Activated CD4-positive, alpha-beta T cell treated with anti-CD3 and anti-CD28 coated beads, Interleukin-2, amount 10 ng/mL, durations not matched to agents 24 days and 14 days (primary cell): ENCODE measurements around the gene RGS17. TPM values are rescaled to one million over a fixed set of nuclear protein-coding genes. Genes with fewer than 3 reads are reported as not detected.
A peak's percentile ranks its signal among the peaks of the same experiment; 100 is the strongest.

Experiments
- DNase-seq: peaks from one replicate; pipeline ENCODE4 v3.0.0; 2022
- H3K27ac Mint-ChIP-seq: one replicate; pipeline ENCODE4 v1.8.0; 2022; ENCODE audit warnings: mild to moderate bottlenecking, mixed read lengths
- H3K27me3 Mint-ChIP-seq: one replicate; pipeline ENCODE4 v1.8.0; 2022; ENCODE audit warnings: mixed read lengths
- H3K36me3 Mint-ChIP-seq: one replicate; pipeline ENCODE4 v1.8.0; 2022; ENCODE audit warnings: low read depth, mild to moderate bottlenecking, mixed read lengths
- H3K4me1 Mint-ChIP-seq: one replicate; pipeline ENCODE4 v1.8.0; 2021; ENCODE audit warnings: mixed read lengths
- H3K4me3 Mint-ChIP-seq: one replicate; pipeline ENCODE4 v1.8.0; 2022; ENCODE audit warnings: mild to moderate bottlenecking, moderate library complexity, mixed read lengths
- H3K9me3 Mint-ChIP-seq: one replicate; pipeline ENCODE4 v1.8.0; 2021; ENCODE audit warnings: mixed read lengths
- intact Hi-C: fragments of 100-400 bp; cut with micrococcal nuclease; formaldehyde crosslinking; loops from one replicate; pipeline ENCODE4 v1.15.1; 2023
- total RNA-seq: library from RNA; stranded (reverse); gene quantifications from 2 replicates; pipeline ENCODE4 v1.2.3, GENCODE V29; 2022

The RGS17 gene
- not detected in 2 replicates for total RNA-seq

DNA sequence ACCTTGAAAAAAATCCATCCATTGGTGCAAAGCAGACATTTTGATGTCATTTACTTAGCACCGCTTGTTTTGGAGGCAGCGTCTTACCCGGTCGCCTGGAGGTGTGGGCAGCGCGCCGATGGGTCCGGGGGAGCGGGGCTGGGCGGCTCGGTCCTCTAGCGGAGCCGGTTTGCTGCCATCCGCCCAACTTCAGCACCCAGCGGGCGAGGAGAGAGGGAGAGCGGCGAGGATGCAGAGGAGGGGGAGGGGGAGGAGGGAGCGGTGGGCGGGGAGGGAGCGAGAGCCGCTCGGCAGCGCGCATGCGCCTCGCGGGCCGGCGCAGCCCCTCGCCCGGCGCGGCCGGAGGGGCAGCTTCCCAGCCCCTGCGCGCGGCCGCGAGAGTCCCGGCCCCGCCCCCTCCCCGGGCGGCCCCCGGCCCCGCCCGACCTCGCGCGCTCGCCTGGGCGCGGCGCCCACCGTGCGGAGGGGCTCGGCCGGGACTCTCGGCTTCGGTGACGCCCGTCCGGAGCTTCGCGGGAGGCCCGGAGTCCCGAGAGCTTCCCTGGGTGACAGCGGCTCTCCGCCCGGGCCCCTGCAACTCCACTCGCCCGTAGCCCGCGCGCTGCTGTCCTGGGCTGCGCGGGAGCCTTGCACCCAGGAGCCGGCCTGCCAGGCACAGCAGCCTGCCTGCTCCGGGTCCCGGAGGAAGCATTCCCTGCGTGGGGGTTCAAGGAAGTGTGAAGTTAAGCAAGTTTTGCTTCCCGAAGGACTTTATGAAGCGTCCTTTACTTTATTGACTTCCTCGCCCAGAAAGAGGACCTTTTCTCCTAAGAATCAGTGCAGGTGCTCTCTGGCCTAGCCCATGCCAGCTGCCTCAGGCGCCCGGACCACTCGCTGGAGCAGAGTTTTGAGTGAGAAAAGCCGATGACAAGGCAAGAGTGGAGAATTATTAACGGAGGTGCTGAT, at the start of gene RGS17:
Gene RGS17 (minus strand): TSS at position 246 of the 945 bp plus-strand sequence. CDS start 87,264 bp downstream, outside the sequence.
- Mint-ChIP-seq H3K27me3 (peaks cover 44% of the 10 kb centered on the region), H3K9me3 (no peaks in the 10 kb centered on the region), H3K27ac (no peak within 1 kb of the TSS), H3K4me1 (peaks cover 3% of the 10 kb centered on the region), H3K36me3 (no peaks in the 10 kb centered on the region), H3K4me3 (peak within 1 kb of the TSS; percentile 80)
- intact Hi-C loops = no loop called here
- peak; percentile 67 for DNase-seq

- intact Hi-C loops = no loop called here
- H3K4me3 Mint-ChIP-seq = no peak overlapping the region
- no peak for DNase-seq
- no peaks in the 10 kb centered on the region for H3K36me3 Mint-ChIP-seq
- H3K27ac Mint-ChIP-seq = no peak overlapping the region
- H3K27me3 Mint-ChIP-seq = no peaks in the 10 kb centered on the region
- H3K9me3 Mint-ChIP-seq = no peaks in the 10 kb centered on the region
- no peaks in the 10 kb centered on the region for H3K4me1 Mint-ChIP-seq
These were observed 41.7 kb upstream of the RGS17 start for GRCh38 chr6:153172815-153173214.

GRCh38 chr6:153170511-153170910, 39.4 kb upstream of the RGS17 start:
- Mint-ChIP-seq H3K27ac (no peak overlapping the region), H3K4me1 (no peaks in the 10 kb centered on the region), H3K9me3 (no peaks in the 10 kb centered on the region), H3K4me3 (no peak overlapping the region), H3K36me3 (no peaks in the 10 kb centered on the region), H3K27me3 (no peaks in the 10 kb centered on the region)
- intact Hi-C loops = no loop called here
- DNase-seq = no peak

DNA sequence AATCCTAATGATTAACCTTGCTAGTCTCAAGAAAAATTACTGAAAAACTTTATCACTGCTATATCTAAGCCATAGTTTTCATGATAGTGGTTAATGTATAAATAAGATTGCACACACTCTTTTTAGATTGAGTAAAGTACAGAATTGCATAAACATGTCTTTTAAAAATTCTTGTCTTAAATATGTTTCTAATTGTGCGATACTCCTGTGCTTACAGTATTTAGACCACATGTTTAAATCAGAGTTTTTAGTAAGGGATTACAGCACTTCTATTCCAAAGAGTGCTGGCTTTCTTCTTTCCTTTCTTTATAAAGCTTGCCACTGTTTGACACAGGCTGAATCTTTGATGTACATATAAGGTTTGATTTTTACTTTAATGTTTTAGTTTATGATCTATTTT, 36.8 kb upstream of the RGS17 start:
- no peak for DNase-seq
- H3K36me3 Mint-ChIP-seq = no peaks in the 10 kb centered on the region
- intact Hi-C loops = no loop called here
- H3K27ac Mint-ChIP-seq = no peak overlapping the region
- H3K9me3 Mint-ChIP-seq = no peaks in the 10 kb centered on the region
- H3K4me3 Mint-ChIP-seq = no peak overlapping the region
- H3K27me3 Mint-ChIP-seq = no peaks in the 10 kb centered on the region
- H3K4me1 Mint-ChIP-seq = no peaks in the 10 kb centered on the region

DNA sequence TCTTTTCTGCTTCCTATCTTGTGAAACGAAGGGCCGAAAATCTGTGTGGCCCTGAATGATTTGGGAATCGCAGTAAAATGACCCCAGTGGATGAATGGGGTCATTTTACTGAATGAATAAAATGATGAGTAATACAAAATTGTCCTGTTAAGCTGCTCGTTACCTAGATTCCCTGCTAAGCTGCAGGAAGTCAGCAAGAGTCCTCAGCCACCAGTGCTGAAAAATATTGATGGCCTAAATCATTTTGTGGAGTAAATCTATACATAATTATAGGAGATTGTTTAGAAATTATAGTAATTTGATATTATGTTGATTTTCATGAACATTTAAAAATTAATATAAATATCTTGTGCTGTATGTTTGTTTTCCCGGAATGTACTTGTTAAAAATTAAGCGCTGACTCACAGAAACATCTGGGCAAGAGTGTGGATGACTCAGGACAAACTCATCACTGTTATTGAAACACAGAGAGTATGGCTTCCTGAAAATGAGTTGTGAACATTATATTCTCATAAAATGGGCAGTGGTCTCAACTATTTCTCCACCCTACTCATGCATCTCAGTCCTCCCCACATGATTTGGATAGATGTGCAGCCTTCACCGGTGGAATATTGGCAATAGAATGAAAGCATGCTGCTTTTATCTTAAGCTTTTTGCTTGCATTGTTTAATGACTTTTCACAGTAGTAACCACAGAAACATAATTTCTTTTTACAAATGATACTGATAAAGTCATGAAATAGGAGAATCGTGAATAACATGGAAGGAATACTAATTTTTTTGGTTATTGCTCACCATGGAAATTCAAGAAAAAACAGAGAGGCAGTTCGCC, 36.2 kb upstream of the RGS17 start:
- Mint-ChIP-seq H3K9me3 (no peaks in the 10 kb centered on the region), H3K4me1 (no peaks in the 10 kb centered on the region), H3K4me3 (no peak overlapping the region), H3K27me3 (no peaks in the 10 kb centered on the region), H3K27ac (no peak overlapping the region), H3K36me3 (no peaks in the 10 kb centered on the region)
- intact Hi-C loops = no loop called here
- no peak for DNase-seq

GRCh38 chr6:153162646-153163045, 31.6 kb upstream of the RGS17 start:
- no peak overlapping the region for H3K4me3 Mint-ChIP-seq
- H3K9me3 Mint-ChIP-seq = peaks cover 3% of the 10 kb centered on the region
- H3K27me3 Mint-ChIP-seq = no peaks in the 10 kb centered on the region
- no peaks in the 10 kb centered on the region for H3K4me1 Mint-ChIP-seq
- H3K27ac Mint-ChIP-seq = no peak overlapping the region
- intact Hi-C loops = no loop called here
- DNase-seq = no peak
- no peaks in the 10 kb centered on the region for H3K36me3 Mint-ChIP-seq

- Mint-ChIP-seq H3K4me3 (no peak overlapping the region), H3K27me3 (no peaks in the 10 kb centered on the region), H3K36me3 (no peaks in the 10 kb centered on the region), H3K9me3 (peaks cover 3% of the 10 kb centered on the region), H3K27ac (no peak overlapping the region), H3K4me1 (no peaks in the 10 kb centered on the region)
- no peak for DNase-seq
- intact Hi-C loops = no loop called here
These were observed 31.1 kb upstream of the RGS17 start for GRCh38 chr6:153162172-153162571.

GRCh38 chr6:153160221-153160620, 29.1 kb upstream of the RGS17 start:
- intact Hi-C loops = no loop called here
- Mint-ChIP-seq H3K4me3 (no peak overlapping the region), H3K36me3 (no peaks in the 10 kb centered on the region), H3K27me3 (no peaks in the 10 kb centered on the region), H3K27ac (no peak overlapping the region), H3K9me3 (peaks cover 3% of the 10 kb centered on the region), H3K4me1 (no peaks in the 10 kb centered on the region)
- no peak for DNase-seq

GRCh38 chr6:153150752-153151440, 19.8 kb upstream of the RGS17 start:
- Mint-ChIP-seq H3K27ac (no peak overlapping the region), H3K9me3 (no peaks in the 10 kb centered on the region), H3K4me3 (no peak overlapping the region), H3K27me3 (no peaks in the 10 kb centered on the region), H3K36me3 (no peaks in the 10 kb centered on the region), H3K4me1 (no peaks in the 10 kb centered on the region)
- no peak for DNase-seq
- intact Hi-C loops = no loop called here

- intact Hi-C loops = no loop called here
- Mint-ChIP-seq H3K36me3 (no peaks in the 10 kb centered on the region), H3K27me3 (no peaks in the 10 kb centered on the region), H3K9me3 (no peaks in the 10 kb centered on the region), H3K4me1 (no peaks in the 10 kb centered on the region), H3K27ac (no peak overlapping the region), H3K4me3 (no peak overlapping the region)
- DNase-seq = no peak
These were observed 19.3 kb upstream of the RGS17 start for GRCh38 chr6:153150371-153150751.

DNA sequence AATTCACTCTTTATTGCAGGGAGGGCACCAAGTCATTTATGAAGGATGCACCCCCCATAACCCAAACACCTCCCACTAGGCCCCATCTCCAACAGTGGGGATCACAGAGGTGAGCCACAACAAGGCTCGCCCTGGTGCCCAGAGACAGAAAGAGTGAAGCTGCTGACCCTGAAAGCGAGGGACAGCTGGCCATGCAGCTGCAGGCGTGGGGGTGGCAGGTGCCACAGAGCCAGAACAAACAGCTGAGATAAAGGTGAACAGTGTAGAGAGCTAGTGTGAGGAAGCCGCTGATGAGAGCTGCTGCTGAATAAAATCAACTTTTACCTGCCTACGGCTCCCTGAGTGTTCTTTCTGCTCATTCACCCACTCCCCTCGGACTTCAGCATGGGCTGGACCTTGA, 18.8 kb upstream of the RGS17 start:
- no peak for DNase-seq
- no peaks in the 10 kb centered on the region for H3K36me3 Mint-ChIP-seq
- H3K4me1 Mint-ChIP-seq = no peaks in the 10 kb centered on the region
- no peaks in the 10 kb centered on the region for H3K9me3 Mint-ChIP-seq
- H3K4me3 Mint-ChIP-seq = no peak overlapping the region
- no peaks in the 10 kb centered on the region for H3K27me3 Mint-ChIP-seq
- H3K27ac Mint-ChIP-seq = no peak overlapping the region
- intact Hi-C loops = no loop called here

GRCh38 chr6:153146413-153146812, 15.3 kb upstream of the RGS17 start:
- no peaks in the 10 kb centered on the region for H3K36me3 Mint-ChIP-seq
- H3K27me3 Mint-ChIP-seq = no peaks in the 10 kb centered on the region
- H3K9me3 Mint-ChIP-seq = no peaks in the 10 kb centered on the region
- no peak overlapping the region for H3K27ac Mint-ChIP-seq
- DNase-seq = no peak
- no peaks in the 10 kb centered on the region for H3K4me1 Mint-ChIP-seq
- intact Hi-C loops = no loop called here
- H3K4me3 Mint-ChIP-seq = no peak overlapping the region

DNA sequence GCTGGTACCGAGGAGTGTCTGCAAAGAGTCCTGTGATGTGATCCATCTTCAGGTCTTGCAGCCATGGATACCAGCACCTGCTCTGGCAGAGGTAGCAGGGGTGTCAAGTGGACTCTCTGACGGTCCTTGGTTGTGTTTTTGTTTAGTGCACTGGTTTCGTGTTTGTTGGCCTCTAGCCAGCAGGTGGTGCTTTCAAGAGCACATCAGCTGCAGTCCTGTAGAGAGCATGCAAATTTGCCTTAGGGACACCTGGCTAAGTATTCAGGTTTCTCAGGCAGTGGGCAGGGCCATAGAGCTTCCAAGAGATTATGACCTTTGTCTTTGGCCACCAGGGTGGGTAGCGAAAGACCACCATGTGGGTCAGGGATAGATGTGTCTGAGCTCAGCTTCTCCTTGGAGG, 14.5 kb upstream of the RGS17 start:
- Mint-ChIP-seq H3K9me3 (no peaks in the 10 kb centered on the region), H3K4me3 (no peak overlapping the region), H3K27ac (no peak overlapping the region), H3K27me3 (no peaks in the 10 kb centered on the region), H3K4me1 (no peaks in the 10 kb centered on the region), H3K36me3 (no peaks in the 10 kb centered on the region)
- no peak for DNase-seq
- intact Hi-C loops = no loop called here

DNA sequence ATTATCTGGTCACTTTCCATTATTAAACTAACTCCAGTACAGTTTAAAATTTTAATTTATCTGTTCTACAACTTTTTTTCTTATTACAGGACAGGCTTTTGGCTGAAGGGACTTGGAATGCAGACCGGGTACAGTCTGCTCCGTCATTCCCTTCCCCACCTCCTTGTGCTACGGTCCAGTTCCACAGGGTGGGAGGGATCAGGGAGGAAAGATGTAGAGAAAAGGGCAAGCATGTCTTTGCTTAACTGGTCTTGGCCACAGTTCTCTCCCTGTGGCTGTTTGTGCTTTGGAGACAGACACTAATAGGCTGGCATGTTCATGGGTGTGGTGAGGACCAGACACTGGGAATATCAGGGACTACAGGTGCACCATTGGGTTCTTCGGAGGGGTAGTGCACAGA, 12.1 kb upstream of the RGS17 start:
- intact Hi-C loops = no loop called here
- Mint-ChIP-seq H3K4me3 (no peak overlapping the region), H3K4me1 (no peaks in the 10 kb centered on the region), H3K9me3 (no peaks in the 10 kb centered on the region), H3K36me3 (no peaks in the 10 kb centered on the region), H3K27me3 (no peaks in the 10 kb centered on the region), H3K27ac (no peak overlapping the region)
- no peak for DNase-seq
